ENCODE measurements around the gene FOXN3.
"Not testable (repeated sequence)": the region's sequence is repeated elsewhere in the genome, so short reads cannot be mapped to it uniquely, and the experiment has no call there.

Gene FOXN3

GRCh38 chr14:89226801-89227495 is 190.1 kb downstream of the FOXN3 start:
- DNase-seq: peak; percentile 79

GRCh38 chr14:89225607-89226006 is 191.4 kb downstream of the FOXN3 start:
- no peak for DNase-seq

- DNase-seq: peak; percentile 77
Observed at GRCh38 chr14:89221109-89221810, 195.8 kb downstream of the FOXN3 start.

- no peak for DNase-seq
Observed at GRCh38 chr14:89219051-89219450, 198.0 kb downstream of the FOXN3 start.

- peak; percentile 29 for DNase-seq
Observed at GRCh38 chr14:89217891-89218290, 199.1 kb downstream of the FOXN3 start.

GRCh38 chr14:89215531-89215930 is 201.5 kb downstream of the FOXN3 start:
- DNase-seq: peak; percentile 50

GRCh38 chr14:89215114-89215513 is 201.9 kb downstream of the FOXN3 start:
- DNase-seq: no peak

GRCh38 chr14:89214221-89214965 is 202.6 kb downstream of the FOXN3 start:
- no peak for DNase-seq

- no peak for DNase-seq
Observed at GRCh38 chr14:89212386-89213235, 204.4 kb downstream of the FOXN3 start.

- DNase-seq: no peak
Observed at GRCh38 chr14:89209558-89209957, 207.5 kb downstream of the FOXN3 start.

- DNase-seq: no peak
Observed at GRCh38 chr14:89207925-89208328, 209.1 kb downstream of the FOXN3 start.

GRCh38 chr14:89206389-89207031 is 210.5 kb downstream of the FOXN3 start:
- DNase-seq: peak; percentile 62

GRCh38 chr14:89205137-89205740 is 211.8 kb downstream of the FOXN3 start:
- DNase-seq: no peak

- no peak for DNase-seq
Observed at GRCh38 chr14:89202413-89203190, 214.4 kb downstream of the FOXN3 start.

GRCh38 chr14:89201645-89202044 is 215.4 kb downstream of the FOXN3 start:
- no peak for DNase-seq

GRCh38 chr14:89199357-89199756 is 217.7 kb downstream of the FOXN3 start:
- not testable (repeated sequence) for DNase-seq

GRCh38 chr14:89198544-89199329 is 218.3 kb downstream of the FOXN3 start:
- peak; percentile 35 for DNase-seq

- no peak for DNase-seq
Observed at GRCh38 chr14:89197623-89198022, 219.4 kb downstream of the FOXN3 start.

GRCh38 chr14:89196545-89196944 is 220.5 kb downstream of the FOXN3 start:
- DNase-seq: peak; percentile 37

GRCh38 chr14:89194376-89194775 is 222.7 kb downstream of the FOXN3 start:
- DNase-seq: no peak
